OCI-LY7 (cell line): ENCODE data around the gene MOCS3. TPM values are rescaled to one million over a fixed set of nuclear protein-coding genes. Genes with fewer than 3 reads are reported as not detected.

Experiments
- BruUV-seq: library from RNA; stranded (reverse); fragments of 400-500 nt; replicated peaks from 2 replicates; lab custom pipeline; 2021; lab: Mats Ljungman, UMichigan
- CTCF ChIA-PET: fragments of 300-600 bp; sonication (Branson Sonifier 250); formaldehyde crosslinking; loops from one replicate; lab custom pipeline; 2022; ENCODE audit warnings: antibody characterized with exemption; ENCODE audit not compliant: unreplicated experiment; lab: Charles Lee
- POLR2A ChIA-PET: fragments of 300-600 bp; sonication (Branson Sonifier 250); formaldehyde crosslinking; loops from one replicate; lab custom pipeline; 2022; ENCODE audit warnings: antibody characterized with exemption; lab: Charles Lee
- DNase-seq: peaks from one replicate; pipeline ENCODE4 v3.0.0-alpha.2; 2015; ENCODE audit warnings: low spot score
- H2AFZ ChIP-seq: fragments of 200-600 bp; sonication (generic), shearing (Covaris generic); 2 replicates; pipeline ENCODE4 v1.6.1; 2014; ENCODE audit warnings: mild to moderate bottlenecking, antibody characterized with exemption, low read length, moderate library complexity
- H3K27ac ChIP-seq: fragments of 200-600 bp; sonication (generic); 2 replicates; pipeline ENCODE4 v1.5.1; 2014; ENCODE audit warnings: mixed run types, low read depth, mild to moderate bottlenecking, moderate library complexity, low read length, inconsistent platforms; ENCODE audit not compliant: poor library complexity, severe bottlenecking
- H3K36me3 ChIP-seq: fragments of 200-600 bp; sonication (generic); 2 replicates; pipeline ENCODE4 v1.6.1; 2014; ENCODE audit warnings: mild to moderate bottlenecking, antibody characterized with exemption, low read length, moderate library complexity, mixed read lengths; ENCODE audit not compliant: insufficient read depth
- H3K4me1 ChIP-seq: fragments of 200-600 bp; sonication (generic); 2 replicates; pipeline ENCODE4 v1.5.1; 2014; ENCODE audit warnings: mild to moderate bottlenecking, low read length; ENCODE audit not compliant: insufficient read depth, poor library complexity, severe bottlenecking
- H3K4me2 ChIP-seq: fragments of 200-600 bp; sonication (generic); 2 replicates; pipeline ENCODE4 v1.6.1; 2014; ENCODE audit warnings: mild to moderate bottlenecking, low read length
- H3K4me3 ChIP-seq: fragments of 200-600 bp; sonication (generic); 2 replicates; pipeline ENCODE4 v1.5.1; 2014; ENCODE audit warnings: mild to moderate bottlenecking, low read depth, low read length; ENCODE audit not compliant: poor library complexity, severe bottlenecking
- H3K79me2 ChIP-seq: fragments of 200-600 bp; sonication (generic); 2 replicates; pipeline ENCODE4 v1.6.1; 2016; ENCODE audit warnings: low read depth, mild to moderate bottlenecking, low read length, moderate library complexity, mixed read lengths; ENCODE audit not compliant: insufficient read depth
- H3K9me2 ChIP-seq: fragments of 200-600 bp; sonication (generic); 2 replicates; pipeline ENCODE4 v1.6.1; 2016; ENCODE audit warnings: mild to moderate bottlenecking, low read length, mixed read lengths; ENCODE audit not compliant: insufficient read depth
- H3K9me3 ChIP-seq: fragments of 200-600 bp; sonication (generic); 2 replicates; pipeline ENCODE4 v1.6.1; 2014; ENCODE audit warnings: mild to moderate bottlenecking, mixed run types, low read length, mixed read lengths
- H4K20me1 ChIP-seq: fragments of 200-600 bp; sonication (generic); 2 replicates; pipeline ENCODE4 v1.6.1; 2014; ENCODE audit warnings: mild to moderate bottlenecking, antibody characterized with exemption, low read length, moderate library complexity, mixed read lengths; ENCODE audit not compliant: insufficient read depth
- CTCF ChIP-seq: fragments of 200-600 bp; sonication (generic); conservative IDR thresholded peaks from 2 replicates; pipeline ENCODE4 v1.5.1; 2014; ENCODE audit warnings: mild to moderate bottlenecking, antibody characterized with exemption, low read length, moderate library complexity, mixed read lengths
- EZH2phosphoT487 ChIP-seq: fragments of 200-600 bp; sonication (generic); IDR thresholded peaks from 2 replicates; pipeline ENCODE4 v1.6.1; 2018; ENCODE audit warnings: low read depth, borderline replicate concordance, mild to moderate bottlenecking, mixed run types, antibody characterized with exemption, low read length, moderate library complexity, mixed read lengths
- intact Hi-C: fragments of 100-400 bp; cut with micrococcal nuclease; formaldehyde crosslinking; loops from one replicate; pipeline ENCODE4 v1.10.0; 2022; ENCODE audit not compliant: unreplicated experiment
- total RNA-seq, 2 experiments: library from RNA; depleted of rRNA in 1 of 2; stranded (reverse); fragments of >200 nt in 1 of 2; shearing (Covaris generic) in 1 of 2; gene quantifications; 2 replicates each; pipeline ENCODE4 v1.2.3, GENCODE V29; 2014 to 2022

The MOCS3 gene
- total RNA-seq, 2 experiments from 2014 or later, result 5.8 to 7.7 TPM

GRCh38 chr20:50982363-50982762 lies 23.7 kb downstream of the MOCS3 start:
- Histone ChIP-seq H3K4me1 (no peaks in the 10 kb centered on the region), H4K20me1 (no peaks in the 10 kb centered on the region), H3K9me3 (no peaks in the 10 kb centered on the region), H3K36me3 (no peaks in the 10 kb centered on the region), H2AFZ (no peak overlapping the region), H3K4me2 (no peak overlapping the region), H3K4me3 (no peak overlapping the region), H3K9me2 (no peaks in the 10 kb centered on the region), H3K79me2 (no peaks in the 10 kb centered on the region), H3K27ac (no peak overlapping the region)
- CTCF ChIA-PET, result no interaction called here
- TF ChIP-seq CTCF (no peak), EZH2phosphoT487 (no peak)
- BruUV-seq, result no TSS peak
- no peak for DNase-seq
- intact Hi-C loops, result no loop called here
- POLR2A ChIA-PET, result no interaction called here

- no peak for TF ChIP-seq EZH2phosphoT487
- TF ChIP-seq CTCF, result no peak
- Histone ChIP-seq H3K4me2 (no peak overlapping the region), H3K36me3 (no peaks in the 10 kb centered on the region), H2AFZ (no peak overlapping the region), H3K79me2 (no peaks in the 10 kb centered on the region), H3K27ac (no peak overlapping the region), H3K4me3 (no peak overlapping the region), H4K20me1 (no peaks in the 10 kb centered on the region), H3K9me3 (no peaks in the 10 kb centered on the region), H3K9me2 (no peaks in the 10 kb centered on the region), H3K4me1 (no peaks in the 10 kb centered on the region)
- POLR2A ChIA-PET, result interaction anchor here (0.6 kb wide), 1 partner anchor 474 kb away, joined by 3 read pairs; no protein-coding TSS in a partner anchor
- intact Hi-C loops, result no loop called here
- no peak for DNase-seq
- BruUV-seq, result no TSS peak
- CTCF ChIA-PET, result no interaction called here
Observed at GRCh38 chr20:50983321-50983720, 24.7 kb downstream of the MOCS3 start.

- peaks cover 9% of the 10 kb centered on the region for H3K4me1 ChIP-seq
- no peaks in the 10 kb centered on the region for H3K9me3 ChIP-seq
- DNase-seq, result peak; percentile 81
- no peak overlapping the region for H3K27ac ChIP-seq
- BruUV-seq, result no TSS peak
- H4K20me1 ChIP-seq, result no peaks in the 10 kb centered on the region
- POLR2A ChIA-PET, result interaction anchor here (0.6 to 1.5 kb wide), 6 partner anchors 113 to 1372 kb away, joined by 3 to 7 read pairs (median 4); no protein-coding TSS in a partner anchor
- no peak overlapping the region for H2AFZ ChIP-seq
- H3K36me3 ChIP-seq, result no peaks in the 10 kb centered on the region
- TF ChIP-seq CTCF (peak; percentile 87), EZH2phosphoT487 (no peak)
- H3K4me3 ChIP-seq, result no peak overlapping the region
- intact Hi-C loops, result loop anchor here (1.0 kb wide), 2 partner anchors 319 to 637 kb away; no protein-coding TSS in a partner anchor
- no peaks in the 10 kb centered on the region for H3K79me2 ChIP-seq
- CTCF ChIA-PET, result interaction anchor here (0.6 to 2.6 kb wide), 3 partner anchors 9 to 320 kb away, joined by 3 to 23 read pairs (median 3); no protein-coding TSS in a partner anchor
- no peak overlapping the region for H3K4me2 ChIP-seq
- H3K9me2 ChIP-seq, result no peaks in the 10 kb centered on the region
Observed at GRCh38 chr20:50987493-50988210, 29.0 kb downstream of the MOCS3 start.
